Tibial nerve (tissue), 4 donors: Measurements from ENCODE around the gene GABRG3. TPM values are rescaled to one million over a fixed set of nuclear protein-coding genes. Genes with fewer than 3 reads are reported as not detected.

ENCODE experiments used
- DNase-seq, 2 donors: peaks; one replicate each; pipeline ENCODE4 v3.0.0-alpha.2; 2019; ENCODE audit warnings: low spot score in 2 of 2
- H3K27ac ChIP-seq, 4 donors: fragments of 200-600 bp; sonication (generic) in 3 of 4; one replicate each; pipeline ENCODE4 v1.5.1; 2017 to 2019; ENCODE audit warnings: mild to moderate bottlenecking in 1 of 4
- H3K27me3 ChIP-seq, 2 donors: fragments of 200-600 bp; sonication (generic) in 1 of 2; one replicate each; pipeline versions ENCODE4 v1.5.1 to v1.6.0; 2017 to 2019
- H3K36me3 ChIP-seq, 3 donors: fragments of 200-600 bp; sonication (generic); one replicate each; pipeline ENCODE4 v1.5.1; 2018 to 2019
- H3K4me1 ChIP-seq, 4 donors: fragments of 200-600 bp; sonication (generic) in 3 of 4; one replicate each; pipeline ENCODE4 v1.5.1; 2017 to 2019
- H3K4me3 ChIP-seq, 4 donors: fragments of 200-600 bp; sonication (generic) in 3 of 4; one replicate each; pipeline ENCODE4 v1.5.1; 2017 to 2019; ENCODE audit warnings: mild to moderate bottlenecking in 1 of 4, moderate library complexity in 1 of 4
- H3K9me3 ChIP-seq, 4 donors: fragments of 200-600 bp; sonication (generic) in 3 of 4; one replicate each; pipeline ENCODE4 v1.5.1; 2017 to 2019
- EP300 ChIP-seq, 2 donors: sonication (generic); formaldehyde crosslinking; IDR thresholded peaks; one replicate each; pipeline ENCODE4 v1.6.1; 2017; ENCODE audit warnings: antibody characterized with exemption in 2 of 2, mild to moderate bottlenecking in 1 of 2
- POLR2A ChIP-seq, 2 donors: fragments of 450-650 bp; IDR thresholded peaks; one replicate each; pipeline ENCODE4 v1.6.1; 2017; ENCODE audit warnings: antibody characterized with exemption in 2 of 2, mild to moderate bottlenecking in 2 of 2, moderate library complexity in 2 of 2
- WGBS, 2 donors: methylation state at CpG; one replicate each; pipeline ENCODE4 v1.1.5; 2018; 5-methylcytosine and 5-hydroxymethylcytosine counted together
- total RNA-seq, 4 donors: library from RNA; depleted of rRNA; stranded (reverse); fragments of >200 nt; gene quantifications; one replicate each; pipeline ENCODE4 v1.1.0, GENCODE V29; 2016
- TF ChIP-seq, protein P1 (sequence below), 5 experiments: fragments of 200-600 bp in 3 of 5; fragments of 450-650 bp in 2 of 5; sonication (generic) in 3 of 5; IDR thresholded peaks; one replicate each; pipeline ENCODE4 v1.5.1; 2016 to 2019; ENCODE audit warnings: antibody characterized with exemption in 5 of 5, mild to moderate bottlenecking in 3 of 5, moderate library complexity in 2 of 5

GABRG3 gene
- total RNA-seq, 4 donors from 2014 or later = not detected

DNA sequence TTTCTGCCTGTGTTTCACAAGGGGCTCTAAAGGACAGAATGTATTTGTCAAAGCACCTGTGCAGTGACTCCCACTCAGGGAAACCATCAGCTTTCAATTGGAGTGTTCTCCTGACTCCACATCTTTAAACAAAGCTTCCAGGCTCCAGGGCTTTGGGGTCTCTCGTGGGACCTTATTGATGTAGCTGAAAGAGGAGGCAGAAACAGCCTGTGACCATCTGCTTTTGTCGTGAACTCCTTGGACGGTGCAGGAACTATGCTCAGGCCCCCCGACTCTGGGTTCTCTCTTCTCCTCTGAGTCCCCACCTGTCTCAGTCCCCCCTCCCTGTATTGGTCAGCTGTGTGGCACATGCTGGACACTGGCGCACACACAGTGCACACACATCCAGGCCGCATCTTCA lies 486.8 kb downstream of the GABRG3 start:
- Histone ChIP-seq H3K4me3 (no peak overlapping the region), H3K4me1 (no peaks in the 10 kb centered on the region), H3K27ac (no peak overlapping the region), H3K9me3 (no peaks in the 10 kb centered on the region), H3K36me3 (no peaks in the 10 kb centered on the region), H3K27me3 (no peaks in the 10 kb centered on the region)
- WGBS, 2 donors = 83 to 90% methylated on average over 6 of the region's 6 CpGs
- DNase-seq = no peak
- TF ChIP-seq EP300 (IDR thresholded peaks at IDR 0.05) (no peak), POLR2A (IDR thresholded peaks at IDR 0.05) (no peak)
- TF ChIP-seq, protein P1, sequence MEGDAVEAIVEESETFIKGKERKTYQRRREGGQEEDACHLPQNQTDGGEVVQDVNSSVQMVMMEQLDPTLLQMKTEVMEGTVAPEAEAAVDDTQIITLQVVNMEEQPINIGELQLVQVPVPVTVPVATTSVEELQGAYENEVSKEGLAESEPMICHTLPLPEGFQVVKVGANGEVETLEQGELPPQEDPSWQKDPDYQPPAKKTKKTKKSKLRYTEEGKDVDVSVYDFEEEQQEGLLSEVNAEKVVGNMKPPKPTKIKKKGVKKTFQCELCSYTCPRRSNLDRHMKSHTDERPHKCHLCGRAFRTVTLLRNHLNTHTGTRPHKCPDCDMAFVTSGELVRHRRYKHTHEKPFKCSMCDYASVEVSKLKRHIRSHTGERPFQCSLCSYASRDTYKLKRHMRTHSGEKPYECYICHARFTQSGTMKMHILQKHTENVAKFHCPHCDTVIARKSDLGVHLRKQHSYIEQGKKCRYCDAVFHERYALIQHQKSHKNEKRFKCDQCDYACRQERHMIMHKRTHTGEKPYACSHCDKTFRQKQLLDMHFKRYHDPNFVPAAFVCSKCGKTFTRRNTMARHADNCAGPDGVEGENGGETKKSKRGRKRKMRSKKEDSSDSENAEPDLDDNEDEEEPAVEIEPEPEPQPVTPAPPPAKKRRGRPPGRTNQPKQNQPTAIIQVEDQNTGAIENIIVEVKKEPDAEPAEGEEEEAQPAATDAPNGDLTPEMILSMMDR (IDR thresholded peaks at IDR 0.05) = no peak

- H3K36me3 ChIP-seq = no peaks in the 10 kb centered on the region
- H3K27me3 ChIP-seq = no peaks in the 10 kb centered on the region
- TF ChIP-seq EP300 (IDR thresholded peaks at IDR 0.05) = no peak
- TF ChIP-seq POLR2A (IDR thresholded peaks at IDR 0.05) = no peak
- TF ChIP-seq, protein P1 (IDR thresholded peaks at IDR 0.05) = no peak
- no peak overlapping the region for H3K27ac ChIP-seq
- 88 to 89% methylated on average over 14 of the region's 14 CpGs for WGBS, 2 donors
- H3K4me3 ChIP-seq = no peak overlapping the region
- H3K9me3 ChIP-seq = no peaks in the 10 kb centered on the region
- H3K4me1 ChIP-seq = no peaks in the 10 kb centered on the region
- DNase-seq = no peak
These were observed 487.5 kb downstream of the GABRG3 start for GRCh38 chr15:27458345-27459084.

DNA sequence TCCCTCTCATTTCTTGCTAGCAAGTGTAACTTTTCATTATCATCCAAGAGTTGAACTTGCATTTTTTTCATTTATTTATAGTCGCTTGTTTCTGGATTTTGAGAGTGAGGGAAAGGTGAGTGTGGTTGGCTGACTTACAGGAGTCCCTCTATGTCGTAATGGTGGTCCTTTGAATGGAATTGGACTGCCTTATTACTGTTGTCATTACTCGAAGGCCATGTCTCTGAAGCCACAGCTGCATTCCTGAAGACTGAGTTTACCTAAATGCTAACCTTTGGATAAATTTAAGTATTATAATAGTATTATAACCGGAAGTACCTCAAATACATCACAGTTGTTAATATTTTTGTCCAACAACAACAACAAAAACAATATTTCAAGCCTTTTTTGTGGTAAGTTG lies 488.9 kb downstream of the GABRG3 start:
- Histone ChIP-seq H3K9me3 (no peaks in the 10 kb centered on the region), H3K27me3 (no peaks in the 10 kb centered on the region), H3K4me1 (no peaks in the 10 kb centered on the region), H3K4me3 (no peak overlapping the region), H3K36me3 (no peaks in the 10 kb centered on the region), H3K27ac (no peak overlapping the region)
- no peak for DNase-seq
- TF ChIP-seq, protein P1 (IDR thresholded peaks at IDR 0.05) = no peak
- TF ChIP-seq POLR2A (IDR thresholded peaks at IDR 0.05) (no peak), EP300 (IDR thresholded peaks at IDR 0.05) (no peak)
- 79 to 85% methylated on average over 4 of the region's 4 CpGs for WGBS, 2 donors

GRCh38 chr15:27461181-27461580 lies 490.2 kb downstream of the GABRG3 start:
- 75 to 85% methylated on average over 5 of the region's 5 CpGs for WGBS, 2 donors
- DNase-seq = no peak
- no peaks in the 10 kb centered on the region for H3K9me3 ChIP-seq
- H3K27me3 ChIP-seq = no peaks in the 10 kb centered on the region
- no peak overlapping the region for H3K27ac ChIP-seq
- no peaks in the 10 kb centered on the region for H3K4me1 ChIP-seq
- TF ChIP-seq, protein P1 (IDR thresholded peaks at IDR 0.05) = no peak
- TF ChIP-seq POLR2A (IDR thresholded peaks at IDR 0.05) = no peak
- TF ChIP-seq EP300 (IDR thresholded peaks at IDR 0.05) = no peak
- no peak overlapping the region for H3K4me3 ChIP-seq
- no peaks in the 10 kb centered on the region for H3K36me3 ChIP-seq

DNA sequence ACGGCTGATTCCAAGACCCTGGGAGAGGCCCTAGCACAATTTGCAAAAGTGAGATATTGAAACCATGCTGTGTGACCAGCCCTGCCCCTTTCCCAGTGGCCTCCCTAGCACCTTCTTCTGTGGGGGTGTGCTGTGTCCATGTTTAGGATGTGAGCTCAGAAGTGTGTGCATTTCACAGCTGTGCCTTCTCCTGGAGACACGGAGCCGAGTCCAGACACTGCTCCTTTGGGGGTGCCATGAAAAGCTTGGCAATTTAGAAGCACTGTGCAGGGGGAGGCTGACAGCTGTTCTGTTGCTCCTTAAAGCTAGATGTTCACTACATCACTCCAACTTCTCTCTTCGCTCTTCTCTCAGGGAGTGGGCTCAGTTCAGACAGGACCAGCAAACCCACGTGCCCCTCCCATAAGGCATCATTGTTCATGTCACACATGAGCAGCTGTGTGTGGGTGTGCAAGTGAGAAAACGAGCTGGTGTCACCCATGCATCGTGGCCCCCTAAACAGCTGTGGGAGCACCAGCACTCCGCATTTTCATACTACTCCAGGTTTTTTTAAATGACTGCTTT lies 492.6 kb downstream of the GABRG3 start:
- Histone ChIP-seq H3K4me3 (no peak overlapping the region), H3K4me1 (no peaks in the 10 kb centered on the region), H3K27ac (no peak overlapping the region), H3K9me3 (no peaks in the 10 kb centered on the region), H3K27me3 (no peaks in the 10 kb centered on the region), H3K36me3 (no peaks in the 10 kb centered on the region)
- WGBS, 2 donors = 62 to 71% methylated on average over 8 of the region's 8 CpGs
- DNase-seq = no peak
- TF ChIP-seq POLR2A (IDR thresholded peaks at IDR 0.05) (no peak), EP300 (IDR thresholded peaks at IDR 0.05) (no peak)
- TF ChIP-seq, protein P1 (IDR thresholded peaks at IDR 0.05) = no peak
